ENCODE results near the gene STRIP1. TPM values are rescaled to one million over a fixed set of nuclear protein-coding genes. Genes with fewer than 3 reads are reported as not detected.
A peak's percentile ranks its signal among the peaks of the same experiment; 100 is the strongest.

STRIP1 gene
- polyA plus RNA-seq, 2 of the 4 experiments (the other 2 are of a cell fraction) = 16.4 to 16.7 TPM

- ATAC-seq (peak in 1 of 2 experiments; percentile 23; a peak in 2 of 6 replicates), FAIRE-seq (no peak), DNase-seq (ENCODE audit: low read depth in 1 of 2, low spot score in 1 of 2) (no peak)
- POLR2A ChIA-PET = no interaction called here
- CTCF ChIA-PET = interaction anchor here (0.9 to 7.3 kb wide), 7 partner anchors 10 to 465 kb away, joined by 3 to 44 read pairs (median 4); partner anchors contain the start of gene AHCYL1
- no peaks in the 10 kb centered on the region for H3K9me3 ChIP-seq
- H3K4me1 ChIP-seq = peaks cover 73% of the 10 kb centered on the region
- 82% methylated on average over 7 of the region's 7 CpGs for WGBS (ENCODE audit: missing lambda C conversion rate)
- peak overlapping the region; percentile 48 for H3K4me2 ChIP-seq
- no peak overlapping the region for H3K4me3 ChIP-seq
- H3K27ac ChIP-seq = peak overlapping the region in 1 of 2 experiments; percentile 24; a peak in 2 of 6 replicates
- TF ChIP-seq FOSB (CRISPR knock-in tag; IDR thresholded peaks at IDR 0.05) (no peak), FOXS1 (CRISPR knock-in tag; IDR thresholded peaks at IDR 0.05) (no peak), SMC3 (IDR thresholded peaks at IDR 0.05) (no peak), HEYL (CRISPR knock-in tag; IDR thresholded peaks at IDR 0.05) (no peak), FOSL2 (IDR thresholded peaks at IDR 0.05) (no peak), FOSL2 (CRISPR knock-in tag; IDR thresholded peaks at IDR 0.05) (no peak), HOXB5 (CRISPR knock-in tag; IDR thresholded peaks at IDR 0.05) (no peak), ZC3H11A (IDR thresholded peaks at IDR 0.05) (no peak), NFE2L2 (conservative IDR thresholded peaks at IDR 0.05; ENCODE audit: low read length) (no peak), PBX3 (IDR thresholded peaks at IDR 0.05) (no peak), HDAC2 (IDR thresholded peaks at IDR 0.05) (no peak), NR3C1 (IDR thresholded peaks at IDR 0.05) (no peak), EP300 (IDR thresholded peaks at IDR 0.05) (no peak), ELK1 (IDR thresholded peaks at IDR 0.05; ENCODE audit: low read depth, low read length) (no peak), GATA3 (IDR thresholded peaks at IDR 0.05; ENCODE audit: borderline replicate concordance) (no peak), HES2 (IDR thresholded peaks at IDR 0.05) (no peak), ZFP36 (IDR thresholded peaks at IDR 0.05; ENCODE audit: borderline replicate concordance, partially characterized antibody) (no peak), ESRRA (IDR thresholded peaks at IDR 0.05; ENCODE audit: borderline replicate concordance, low read length) (no peak), RFX5 (IDR thresholded peaks at IDR 0.05) (no peak), E2F6 (IDR thresholded peaks at IDR 0.05; ENCODE audit: borderline replicate concordance, low read depth) (no peak), RAD21 (conservative IDR thresholded peaks at IDR 0.05 in 1 of 2, IDR thresholded peaks at IDR 0.05 in 1 of 2) (no peak)
Measured at GRCh38 chr1:109997204-109997866, 37.1 kb upstream of the STRIP1 start.

- ATAC-seq = peak in 1 of 2 experiments; percentile 31; a peak in 3 of 6 replicates
- TF ChIP-seq RCOR1 (IDR thresholded peaks at IDR 0.05; ENCODE audit: low read depth, low read length) = no peak
- no peak for TF ChIP-seq EHF (CRISPR knock-in tag; IDR thresholded peaks at IDR 0.05)
- TF ChIP-seq SREBF2 (IDR thresholded peaks at IDR 0.05) = no peak
- TF ChIP-seq CHD2 (IDR thresholded peaks at IDR 0.05; ENCODE audit: low read length, partially characterized antibody) = no peak
- TF ChIP-seq ZNF302 (CRISPR knock-in tag; IDR thresholded peaks at IDR 0.05) = no peak
- no peak for TF ChIP-seq HOXB5 (CRISPR knock-in tag; IDR thresholded peaks at IDR 0.05)
- TF ChIP-seq CBX8 (IDR thresholded peaks at IDR 0.05) = no peak
- TF ChIP-seq MYC (IDR thresholded peaks at IDR 0.05; ENCODE audit: borderline replicate concordance, low read length) = no peak
- no peak for TF ChIP-seq CHD4 (IDR thresholded peaks at IDR 0.05; ENCODE audit: borderline replicate concordance)
- TF ChIP-seq ESRRA (IDR thresholded peaks at IDR 0.05; ENCODE audit: borderline replicate concordance, low read length) = no peak
- TF ChIP-seq REST (IDR thresholded peaks at IDR 0.05) = no peak
- no peak for TF ChIP-seq KDM5A (IDR thresholded peaks at IDR 0.05)
- no peak for TF ChIP-seq RARB (CRISPR knock-in tag; IDR thresholded peaks at IDR 0.05)
- no peak for FAIRE-seq
- ChIA-PET CTCF (interaction anchor here (0.9 to 7.3 kb wide), 5 partner anchors 9 to 466 kb away, joined by 3 to 44 read pairs (median 4); partner anchors contain the start of gene AHCYL1), POLR2A (no interaction called here)
- Histone ChIP-seq H3K4me2 (peak overlapping the region; percentile 48), H3K9me3 (no peaks in the 10 kb centered on the region), H3K4me3 (no peak overlapping the region), H3K4me1 (peaks cover 79% of the 10 kb centered on the region), H3K27ac (peak overlapping the region in 1 of 2 experiments; percentile 24; a peak in 1 of 6 replicates)
- DNase-seq (ENCODE audit: low read depth in 1 of 2, low spot score in 1 of 2) = no peak
Measured at GRCh38 chr1:109997867-109998229, 36.6 kb upstream of the STRIP1 start.
